GM18505 (cell line): ENCODE results near the gene PTPRO.
A peak's percentile ranks its signal among the peaks of the same experiment; 100 is the strongest.

Experiments
- ATAC-seq: cut with Tn5 transposase; IDR thresholded peaks from one replicate; pipeline ENCODE4 v1.9.1; 2021; ENCODE audit not compliant: unreplicated experiment
- POLR2A ChIP-seq: IDR thresholded peaks from 4 replicates; pipeline ENCODE4 v1.6.1; 2011; ENCODE audit warnings: borderline replicate concordance; ENCODE audit not compliant: insufficient read depth, insufficient read length; ENCODE audit errors: extremely low read depth

Gene PTPRO

DNA sequence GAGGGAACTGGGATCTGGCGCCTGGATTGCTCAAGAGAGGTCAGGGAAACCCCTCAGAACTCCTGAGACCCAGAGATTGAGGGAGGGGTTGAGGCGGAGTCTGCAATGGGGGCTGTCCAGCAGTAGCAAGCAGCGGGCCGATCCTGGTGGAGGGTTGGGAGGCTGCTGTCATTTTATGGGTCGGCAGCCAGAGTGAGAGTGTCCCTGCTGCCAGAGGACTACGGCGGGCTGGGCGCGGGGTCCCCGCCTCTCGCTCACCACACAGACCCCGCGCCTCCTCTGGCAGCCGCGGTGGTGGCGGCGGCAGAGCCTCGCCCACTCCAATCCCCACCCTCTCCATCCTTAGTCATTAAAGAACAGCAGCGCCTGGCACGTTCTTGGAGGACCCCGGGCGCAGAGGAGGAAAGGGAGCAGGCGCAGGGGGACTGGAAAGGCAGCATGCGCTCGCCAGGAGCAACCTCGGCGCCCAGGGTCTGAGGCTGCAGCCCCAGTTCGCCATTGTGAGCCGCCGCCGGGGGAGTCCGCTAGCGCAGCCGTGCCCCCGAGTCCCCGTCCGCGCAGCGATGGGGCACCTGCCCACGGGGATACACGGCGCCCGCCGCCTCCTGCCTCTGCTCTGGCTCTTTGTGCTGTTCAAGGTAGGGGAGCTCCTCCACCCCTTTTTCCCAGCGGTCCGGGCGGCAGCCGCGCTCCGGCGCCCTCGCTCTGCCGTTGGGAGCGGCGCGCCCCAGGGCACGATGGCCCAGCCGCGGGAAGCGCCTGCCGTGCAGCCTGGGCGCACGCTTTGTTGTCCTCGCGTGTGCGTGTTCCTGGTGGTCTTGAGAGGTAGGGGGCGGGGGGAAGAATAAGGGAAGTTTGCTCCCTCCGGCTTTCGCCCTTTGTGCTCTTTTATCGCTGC, at the start of gene PTPRO:
TSS of gene PTPRO (plus strand) at position 345 of the 898 bp plus-strand sequence.
- TF ChIP-seq POLR2A = no peak
- no peak for ATAC-seq

DNA sequence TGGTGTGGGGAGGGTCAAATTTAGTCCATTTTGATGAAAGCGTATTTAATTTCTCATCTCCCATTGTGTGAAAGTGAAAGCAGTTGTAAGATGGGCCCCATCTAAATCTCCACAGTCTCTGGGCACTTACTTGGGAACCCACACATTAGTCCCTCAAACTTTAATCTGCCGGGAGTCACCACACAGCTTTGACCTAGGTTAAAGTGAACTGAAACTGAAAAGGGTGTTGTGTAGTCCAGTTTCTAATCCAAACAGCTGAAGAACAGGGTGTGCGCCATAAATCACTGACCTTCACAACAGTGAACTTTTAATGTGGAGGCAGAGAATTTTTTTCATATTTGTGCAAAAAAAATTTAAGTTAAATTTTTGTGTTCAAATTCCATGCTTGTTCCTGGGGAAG, 48.4 kb upstream of the PTPRO start:
- ATAC-seq = no peak
- no peak for TF ChIP-seq POLR2A

DNA sequence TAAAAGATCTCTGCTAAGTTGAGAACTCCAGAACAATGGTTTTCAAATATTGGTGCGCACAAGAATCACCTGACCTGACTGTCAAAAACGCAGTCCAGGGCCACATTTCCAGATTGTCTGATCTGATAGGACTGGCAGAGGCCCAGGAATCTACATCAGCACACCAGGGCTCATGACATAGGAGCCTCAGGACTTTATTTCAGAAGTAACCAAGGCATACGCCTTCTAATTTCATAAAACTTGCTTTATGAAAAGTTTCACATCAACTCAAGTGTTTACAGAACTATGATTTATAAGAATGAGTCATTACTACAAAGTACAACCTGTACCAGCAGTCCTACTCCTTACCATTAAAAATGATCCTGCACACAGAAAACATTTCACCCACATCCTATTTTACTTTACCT, 47.7 kb upstream of the PTPRO start:
- ATAC-seq = no peak
- TF ChIP-seq POLR2A = no peak

DNA sequence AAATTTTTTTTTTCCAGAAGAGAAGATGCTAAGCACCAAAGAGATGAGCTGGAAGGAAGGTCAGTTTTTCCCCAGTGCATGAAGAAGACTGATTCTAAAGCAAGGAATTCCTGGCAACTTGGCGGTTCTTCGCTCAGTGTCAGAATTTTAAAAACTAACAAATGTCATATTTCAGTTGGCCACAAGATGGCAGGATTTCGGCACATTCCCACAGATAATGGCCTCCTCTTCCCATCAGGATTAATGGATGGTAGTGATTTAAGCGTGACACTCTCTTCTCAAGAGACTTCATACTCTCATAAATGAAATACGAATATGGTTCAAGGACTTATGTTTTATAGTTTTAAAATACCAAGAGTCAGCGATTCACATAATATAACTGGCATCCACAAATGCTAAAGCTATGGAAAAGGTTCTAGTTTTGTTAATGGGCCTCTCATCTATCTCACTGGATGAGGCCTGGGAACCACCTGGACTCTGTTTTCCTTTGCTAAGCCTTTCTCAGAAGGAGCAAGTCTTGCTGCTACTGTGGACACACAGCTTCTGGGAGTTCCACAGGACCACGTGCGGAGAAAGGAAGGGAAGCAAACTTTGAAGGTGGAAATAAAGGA, 46.1 kb upstream of the PTPRO start:
- no peak for ATAC-seq
- no peak for TF ChIP-seq POLR2A

DNA sequence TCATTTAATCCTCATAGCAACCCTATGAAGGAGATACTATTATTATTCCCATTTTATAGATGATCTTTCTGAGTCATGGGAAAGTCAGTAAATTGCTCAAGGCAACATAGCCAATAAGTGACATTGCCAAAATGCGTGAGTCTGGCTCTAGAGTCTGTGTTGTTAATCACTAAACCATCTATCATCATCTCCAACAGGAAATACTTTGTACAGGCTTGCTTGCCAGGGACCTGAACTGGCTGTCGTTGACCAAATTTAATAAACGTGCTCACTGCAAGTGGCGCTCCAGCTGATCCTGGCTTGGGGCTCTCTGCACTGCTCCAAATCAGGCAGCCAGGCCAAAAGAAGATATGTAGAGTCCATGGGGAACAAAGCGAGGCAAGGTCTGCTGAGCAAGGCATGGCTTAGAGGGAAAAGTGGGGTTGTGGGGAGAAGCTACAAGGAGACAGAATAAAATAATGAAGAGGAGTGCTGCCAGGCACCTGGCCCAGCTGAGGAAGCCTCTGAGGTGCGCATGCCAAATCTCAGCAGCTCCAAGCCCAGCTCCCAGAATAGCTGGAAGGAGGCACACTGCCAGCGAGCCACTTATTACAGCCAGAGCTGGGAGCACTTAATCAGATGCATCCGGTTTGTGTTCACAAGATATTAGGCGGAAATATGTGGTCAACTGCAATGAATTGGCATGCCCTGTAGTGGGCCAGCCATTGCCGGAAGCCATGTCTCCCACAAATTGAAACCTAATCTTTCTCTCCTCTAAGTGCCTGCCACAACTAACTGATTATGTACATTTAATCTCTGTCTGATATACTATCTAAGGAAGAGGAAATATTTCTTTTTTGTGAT, 43.3 kb upstream of the PTPRO start:
- ATAC-seq = peak; percentile 70
- TF ChIP-seq POLR2A = no peak

DNA sequence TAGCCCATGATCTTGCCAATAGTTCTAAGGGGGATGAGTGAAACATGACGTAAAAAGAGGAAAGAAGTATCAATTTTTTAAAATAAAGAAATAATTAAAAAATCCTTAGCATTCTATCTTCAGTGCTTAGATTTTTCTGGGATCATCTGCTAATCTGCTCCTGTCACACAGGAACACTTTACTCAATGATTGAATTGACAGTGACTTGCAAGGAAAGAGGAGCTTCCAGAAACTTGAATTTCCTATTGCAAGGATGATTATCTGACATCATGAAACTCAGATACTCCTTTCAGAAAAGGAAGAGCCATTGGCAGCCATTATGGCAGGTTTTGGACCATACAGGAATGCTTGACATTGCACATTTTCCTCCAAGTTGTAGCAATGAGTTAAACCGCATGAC, 41.4 kb upstream of the PTPRO start:
- TF ChIP-seq POLR2A = no peak
- no peak for ATAC-seq

DNA sequence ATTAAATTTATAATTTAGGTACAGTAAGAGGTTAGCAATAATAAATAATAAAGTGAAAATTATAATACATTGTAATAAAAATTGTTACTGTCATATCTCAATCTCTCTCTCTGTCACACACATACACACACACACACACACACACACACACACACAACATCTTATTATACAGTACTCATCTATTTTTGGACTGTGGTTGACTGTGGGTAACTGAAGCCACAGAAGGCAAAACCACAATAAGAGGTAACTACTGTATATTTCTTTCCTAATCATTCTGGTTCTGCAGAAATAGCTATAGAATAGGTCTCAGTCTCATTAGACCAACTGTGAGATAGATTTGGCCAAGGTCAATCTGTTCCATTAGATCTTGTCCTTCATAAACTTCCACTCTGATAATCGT, 33.1 kb upstream of the PTPRO start:
- ATAC-seq = no peak
- no peak for TF ChIP-seq POLR2A

DNA sequence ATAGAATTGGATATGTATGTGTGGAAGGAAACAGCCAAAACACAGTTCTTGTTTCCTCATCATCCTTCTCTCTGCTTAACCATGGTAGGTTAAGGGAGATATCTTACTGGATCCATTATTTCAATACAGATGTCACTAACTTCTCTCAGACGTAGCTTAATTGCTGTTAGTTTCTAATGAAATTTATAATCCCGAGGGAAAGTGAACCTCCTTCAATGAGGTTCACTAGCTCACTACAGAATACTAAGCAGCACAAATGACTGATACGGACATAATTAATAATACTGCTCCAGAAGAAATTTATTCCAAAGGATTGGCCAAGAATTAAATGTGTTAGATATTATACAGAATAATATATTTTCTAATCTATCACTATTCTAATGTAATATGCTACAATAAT, 28.6 kb upstream of the PTPRO start:
- no peak for TF ChIP-seq POLR2A
- ATAC-seq = no peak

DNA sequence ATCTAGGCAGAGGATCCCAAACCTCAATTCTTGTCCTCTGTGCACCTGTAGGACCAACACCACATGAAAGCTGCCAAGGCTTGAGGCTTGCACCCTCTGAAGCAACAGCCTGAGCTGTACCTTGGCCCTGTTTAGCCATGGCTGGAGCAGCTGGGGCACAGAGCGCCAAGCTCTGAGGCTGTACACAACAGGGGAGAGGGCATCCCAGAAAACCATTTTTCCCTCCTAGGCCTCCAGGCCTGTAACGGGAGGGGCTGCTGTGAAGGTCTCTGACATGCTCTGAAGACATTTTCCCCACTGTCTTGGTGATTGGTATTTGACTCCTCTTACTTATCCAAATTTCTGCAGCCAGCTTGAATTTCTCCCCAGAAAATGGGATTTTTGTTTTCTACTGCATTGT, 22.4 kb upstream of the PTPRO start:
- no peak for ATAC-seq
- no peak for TF ChIP-seq POLR2A

DNA sequence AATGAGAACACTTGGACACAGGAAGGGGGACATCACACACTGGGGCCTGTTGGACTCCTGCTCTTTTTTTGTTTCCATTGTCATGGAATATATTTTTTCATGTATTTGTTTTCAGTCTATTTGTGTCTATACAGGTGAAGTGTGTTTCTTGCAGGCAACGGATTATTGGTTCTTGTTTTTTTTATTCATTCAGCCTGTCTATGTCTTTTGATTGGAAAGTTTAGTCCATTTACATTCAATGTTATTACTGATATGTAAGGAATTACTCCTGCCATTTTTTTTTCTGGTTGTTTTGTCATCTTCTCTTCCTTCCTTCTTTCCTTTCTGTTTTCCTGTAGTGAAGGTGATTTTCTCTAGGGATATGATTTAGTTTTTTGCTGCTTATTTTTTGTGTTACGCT, 18.0 kb upstream of the PTPRO start:
- ATAC-seq = no peak
- TF ChIP-seq POLR2A = no peak

DNA sequence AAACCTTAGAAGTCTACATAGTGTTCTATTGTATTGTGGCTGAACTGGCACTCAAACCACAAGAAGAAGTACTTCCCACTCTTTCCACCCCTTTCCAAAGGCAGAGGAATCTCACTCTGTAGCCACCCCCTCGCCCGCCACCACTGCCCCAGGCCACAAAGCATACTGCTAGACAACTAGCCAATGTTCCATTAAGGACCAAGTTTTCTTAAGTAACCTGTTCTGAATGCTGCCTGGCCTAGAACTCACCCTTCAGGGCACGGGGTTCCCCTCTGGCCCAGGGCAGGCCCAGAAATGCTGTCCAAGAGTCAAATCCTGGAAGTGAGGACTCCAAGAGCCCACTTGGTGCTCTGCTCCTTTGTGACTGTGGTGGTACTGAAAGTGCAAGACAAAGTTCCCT, 15.7 kb upstream of the PTPRO start:
- TF ChIP-seq POLR2A = no peak
- ATAC-seq = no peak

DNA sequence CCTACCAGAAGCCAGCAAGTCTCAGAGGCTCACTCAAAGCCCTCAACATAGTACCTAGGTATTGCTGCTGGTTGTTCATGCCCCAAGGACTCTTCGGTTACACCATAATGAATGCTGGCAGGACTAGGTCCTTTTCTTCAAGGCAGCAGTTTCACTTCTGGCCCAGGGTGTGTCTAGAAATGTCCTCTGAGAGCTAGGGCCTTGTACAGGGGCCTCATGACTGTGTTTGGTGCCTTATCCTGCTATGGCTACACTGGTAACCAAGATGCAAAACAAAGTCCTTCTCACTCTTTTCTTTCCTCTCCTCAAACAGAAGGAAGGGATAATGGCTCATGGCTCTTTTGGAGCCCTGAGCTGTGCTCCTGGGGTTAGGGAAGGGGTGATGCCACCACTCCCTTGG, 15.2 kb upstream of the PTPRO start:
- no peak for TF ChIP-seq POLR2A
- ATAC-seq = no peak

DNA sequence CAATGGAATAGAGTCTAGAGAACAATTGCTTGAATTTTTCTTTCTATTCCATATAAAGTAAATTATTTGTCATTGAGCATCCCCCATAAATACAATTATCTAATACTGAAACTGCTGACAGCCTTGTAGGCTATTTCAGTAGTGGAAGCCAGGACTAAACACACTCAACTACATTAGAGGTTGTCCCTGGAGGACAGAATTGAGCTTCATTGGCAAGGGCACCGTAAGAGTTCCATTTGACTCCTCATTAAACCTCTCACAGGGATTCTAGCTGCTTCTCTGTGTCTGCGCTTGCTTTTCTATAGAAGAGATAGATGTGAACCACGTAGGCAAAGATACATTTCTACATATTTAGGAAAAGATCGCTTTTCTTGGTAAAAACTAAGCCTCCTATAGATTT, 3.5 kb upstream of the PTPRO start:
- no peak for ATAC-seq

DNA sequence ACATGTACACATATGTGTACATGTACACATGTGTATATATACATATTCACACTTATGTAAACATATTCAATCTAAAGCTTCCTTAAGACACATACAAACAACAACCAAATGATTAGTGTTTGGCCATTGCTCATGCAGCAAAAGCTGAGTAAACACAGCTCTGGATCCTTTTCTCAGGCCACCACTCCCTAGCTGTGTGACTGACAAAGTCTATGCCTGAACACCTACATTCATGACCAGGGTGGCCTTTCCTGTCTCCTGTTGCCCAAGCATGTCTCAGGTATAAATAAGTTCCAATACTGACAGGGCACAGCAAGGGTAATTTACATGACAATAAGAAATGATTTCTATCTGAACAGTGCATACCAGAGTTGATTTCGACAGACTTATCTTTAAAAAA, 1.4 kb upstream of the PTPRO start:
- TF ChIP-seq POLR2A = no peak
- no peak for ATAC-seq

More for the DNA sequence above, 3.5 kb upstream of the PTPRO start:
- TF ChIP-seq POLR2A = no peak

DNA sequence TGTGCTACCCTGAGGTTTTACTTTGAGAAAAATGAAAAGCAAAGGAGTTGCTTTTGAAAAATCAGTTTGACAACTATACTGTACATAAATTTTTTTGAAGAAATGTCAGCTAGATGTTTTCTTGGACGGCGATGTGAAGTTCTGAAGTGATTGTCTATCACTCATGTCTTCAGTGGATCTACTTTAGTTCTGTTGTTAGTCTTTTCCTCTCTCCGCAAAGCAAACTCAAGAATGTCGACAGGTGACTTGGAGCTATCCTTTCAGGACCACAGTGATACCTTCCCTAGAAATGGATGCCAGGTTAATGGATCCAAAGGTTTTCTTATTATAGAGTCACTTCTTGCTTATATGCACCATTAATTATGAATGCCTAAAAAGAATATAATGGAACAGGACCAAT, 1.2 kb downstream of the PTPRO start:
- TF ChIP-seq POLR2A = no peak
- no peak for ATAC-seq
